WERI-Rb-1 (cell line): ENCODE data around the gene SLFNL1.
A peak's percentile ranks its signal among the peaks of the same experiment; 100 is the strongest.

Source experiments
- DNase-seq: peaks from one replicate; pipeline ENCODE4 v3.0.0-alpha.2; 2020
- H3K27ac ChIP-seq: fragments of 250-450 bp; sonication (Bioruptor Pico); 2 replicates; pipeline ENCODE4 v1.5.1; 2020; ENCODE audit warnings: mild to moderate bottlenecking, moderate library complexity
- H3K27me3 ChIP-seq: fragments of 250-450 bp; sonication (Bioruptor Pico); 2 replicates; pipeline ENCODE4 v1.5.1; 2021; ENCODE audit warnings: mild to moderate bottlenecking, low read depth, moderate library complexity; ENCODE audit not compliant: insufficient read depth, severe bottlenecking
- H3K36me3 ChIP-seq: fragments of 250-450 bp; sonication (Bioruptor Pico); 2 replicates; pipeline ENCODE4 v1.5.1; 2020; ENCODE audit warnings: mild to moderate bottlenecking, moderate library complexity
- H3K4me3 ChIP-seq: 2 replicates; pipeline ENCODE4 v1.5.1; 2011; ENCODE audit warnings: low read depth, mild to moderate bottlenecking, control low read depth, low read length
- H3K9me3 ChIP-seq: fragments of 250-450 bp; sonication (Bioruptor Pico); 2 replicates; pipeline ENCODE4 v1.5.1; 2021; ENCODE audit warnings: mild to moderate bottlenecking, moderate library complexity; ENCODE audit not compliant: severe bottlenecking
- TF ChIP-seq, protein P1 (sequence below): IDR thresholded peaks from 2 replicates; pipeline ENCODE4 v1.5.1; 2011; ENCODE audit warnings: low read depth, mild to moderate bottlenecking, control low read depth, inconsistent platforms, low read length

SLFNL1 gene

DNA sequence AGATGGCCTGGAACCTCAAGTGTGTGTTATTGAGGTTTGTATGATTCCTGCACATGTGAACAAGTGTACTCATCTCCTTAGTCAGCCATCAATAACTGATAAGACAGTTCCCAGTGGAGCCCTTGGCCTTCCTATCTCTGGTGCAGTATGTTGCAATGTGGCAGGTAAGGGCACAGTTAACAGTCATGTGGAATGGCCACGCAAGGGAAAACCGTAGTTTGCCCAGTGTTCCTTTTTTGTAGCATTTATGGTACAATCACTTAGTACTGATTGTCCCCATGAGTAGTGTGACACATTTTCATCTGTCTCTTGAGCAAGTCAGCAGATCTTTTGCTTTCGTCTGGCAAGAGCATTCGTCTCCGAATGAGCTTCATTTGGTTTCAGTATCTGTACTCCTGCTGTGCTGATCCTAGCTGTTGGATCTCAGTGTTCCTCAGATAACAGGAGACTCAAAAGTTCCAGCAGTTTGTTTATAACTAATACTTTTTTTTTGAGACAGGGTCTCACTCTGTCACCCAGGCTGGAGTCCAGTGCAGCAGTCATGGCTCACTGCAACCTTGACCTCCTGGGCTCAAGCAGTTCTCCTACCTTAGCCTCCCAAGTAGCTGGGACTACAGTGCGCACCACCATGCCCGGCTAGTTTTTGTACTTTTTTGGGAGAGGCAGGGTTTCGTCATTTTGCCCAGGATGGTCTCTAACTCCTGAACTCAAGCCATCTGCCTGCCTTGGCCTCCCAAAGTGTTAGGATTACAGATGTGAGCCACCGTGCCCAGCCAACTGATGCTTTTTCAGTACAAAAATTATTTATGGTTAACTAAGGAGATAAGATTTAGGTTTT lies 33.9 kb downstream of the SLFNL1 start:
- DNase-seq, result no peak
- no peak overlapping the region for H3K27ac ChIP-seq
- no peaks in the 10 kb centered on the region for H3K27me3 ChIP-seq
- H3K36me3 ChIP-seq, result peaks cover 98% of the 10 kb centered on the region
- TF ChIP-seq, protein P1, sequence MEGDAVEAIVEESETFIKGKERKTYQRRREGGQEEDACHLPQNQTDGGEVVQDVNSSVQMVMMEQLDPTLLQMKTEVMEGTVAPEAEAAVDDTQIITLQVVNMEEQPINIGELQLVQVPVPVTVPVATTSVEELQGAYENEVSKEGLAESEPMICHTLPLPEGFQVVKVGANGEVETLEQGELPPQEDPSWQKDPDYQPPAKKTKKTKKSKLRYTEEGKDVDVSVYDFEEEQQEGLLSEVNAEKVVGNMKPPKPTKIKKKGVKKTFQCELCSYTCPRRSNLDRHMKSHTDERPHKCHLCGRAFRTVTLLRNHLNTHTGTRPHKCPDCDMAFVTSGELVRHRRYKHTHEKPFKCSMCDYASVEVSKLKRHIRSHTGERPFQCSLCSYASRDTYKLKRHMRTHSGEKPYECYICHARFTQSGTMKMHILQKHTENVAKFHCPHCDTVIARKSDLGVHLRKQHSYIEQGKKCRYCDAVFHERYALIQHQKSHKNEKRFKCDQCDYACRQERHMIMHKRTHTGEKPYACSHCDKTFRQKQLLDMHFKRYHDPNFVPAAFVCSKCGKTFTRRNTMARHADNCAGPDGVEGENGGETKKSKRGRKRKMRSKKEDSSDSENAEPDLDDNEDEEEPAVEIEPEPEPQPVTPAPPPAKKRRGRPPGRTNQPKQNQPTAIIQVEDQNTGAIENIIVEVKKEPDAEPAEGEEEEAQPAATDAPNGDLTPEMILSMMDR, result no peak
- H3K9me3 ChIP-seq, result no peaks in the 10 kb centered on the region
- H3K4me3 ChIP-seq, result no peak overlapping the region

DNA sequence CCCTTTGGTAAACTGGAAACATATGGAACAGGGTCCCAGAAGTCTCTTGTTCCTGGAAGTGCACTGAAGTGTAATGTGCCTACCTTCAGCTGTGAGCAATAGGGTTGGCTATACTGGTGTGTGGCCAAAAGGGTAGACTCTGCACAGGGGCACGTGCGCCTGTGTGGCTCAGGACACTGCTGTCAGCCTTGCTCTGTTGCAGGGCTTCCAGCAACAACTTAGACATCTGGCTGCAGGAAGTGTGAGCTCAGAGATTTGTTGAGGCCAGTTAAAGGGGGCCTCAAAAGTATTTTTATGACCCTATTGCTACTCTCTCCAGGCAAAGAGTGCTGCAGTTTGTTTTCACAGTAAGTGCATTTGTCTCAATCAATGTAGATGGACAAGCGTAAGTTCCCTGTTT lies 34.6 kb downstream of the SLFNL1 start:
- Histone ChIP-seq H3K27ac (no peak overlapping the region), H3K36me3 (peaks cover 98% of the 10 kb centered on the region)
- TF ChIP-seq, protein P1, result no peak

DNA sequence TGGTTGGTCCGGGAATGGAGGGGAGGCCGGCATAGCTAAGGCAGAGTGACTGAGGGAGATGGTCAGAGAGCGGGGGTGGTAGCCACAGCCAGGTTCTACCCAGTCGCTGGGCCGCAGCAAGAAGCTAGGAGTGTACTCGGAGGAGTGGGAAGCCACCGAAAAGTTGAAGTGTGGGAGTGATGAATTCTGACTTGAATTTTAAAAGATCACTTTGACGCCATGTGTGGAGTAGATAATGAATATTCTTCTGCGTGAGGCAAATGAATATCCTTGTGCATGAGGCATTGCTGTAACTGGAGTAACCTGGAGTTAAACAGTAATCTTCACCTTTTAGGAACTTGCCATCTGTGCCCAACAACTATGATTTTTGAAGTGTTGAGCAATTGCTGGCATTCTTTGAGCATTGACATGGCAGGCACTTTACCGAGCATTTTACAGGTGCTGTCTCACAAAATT lies 35.2 kb downstream of the SLFNL1 start:
- peaks cover 96% of the 10 kb centered on the region for H3K36me3 ChIP-seq
- H3K27me3 ChIP-seq, result no peaks in the 10 kb centered on the region
- no peaks in the 10 kb centered on the region for H3K9me3 ChIP-seq
- H3K4me3 ChIP-seq, result no peak overlapping the region
- H3K27ac ChIP-seq, result no peak overlapping the region
- DNase-seq, result no peak
- TF ChIP-seq, protein P1, result no peak

More for the DNA sequence above, 34.6 kb downstream of the SLFNL1 start:
- DNase-seq, result no peak
- no peak overlapping the region for H3K4me3 ChIP-seq
- H3K27me3 ChIP-seq, result no peaks in the 10 kb centered on the region
- H3K9me3 ChIP-seq, result no peaks in the 10 kb centered on the region

DNA sequence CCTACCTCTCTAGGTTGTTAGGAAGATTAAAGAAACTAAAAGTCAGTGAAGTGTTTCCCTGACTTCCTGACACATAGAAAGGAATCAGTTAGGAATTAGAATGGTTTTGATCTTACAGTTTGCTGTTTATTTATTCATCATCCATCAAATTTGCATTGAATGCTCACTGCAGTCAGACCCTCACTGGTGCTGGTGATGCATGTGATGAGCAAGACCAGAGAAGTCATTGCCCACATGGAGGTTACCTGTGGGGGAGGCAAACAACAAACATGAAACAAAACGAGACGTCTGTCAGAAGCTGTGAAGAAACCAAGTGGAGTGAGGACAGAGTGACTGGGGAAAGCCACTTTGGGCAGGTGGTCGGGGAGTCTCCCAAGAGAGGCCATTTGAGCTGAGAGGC lies 35.6 kb downstream of the SLFNL1 start:
- no peak for DNase-seq
- Histone ChIP-seq H3K27me3 (no peaks in the 10 kb centered on the region), H3K27ac (peak overlapping the region; percentile 15; the same call in 1 of the 2 replicates), H3K4me3 (no peak overlapping the region), H3K9me3 (no peaks in the 10 kb centered on the region), H3K36me3 (peaks cover 96% of the 10 kb centered on the region)
- TF ChIP-seq, protein P1, result no peak

DNA sequence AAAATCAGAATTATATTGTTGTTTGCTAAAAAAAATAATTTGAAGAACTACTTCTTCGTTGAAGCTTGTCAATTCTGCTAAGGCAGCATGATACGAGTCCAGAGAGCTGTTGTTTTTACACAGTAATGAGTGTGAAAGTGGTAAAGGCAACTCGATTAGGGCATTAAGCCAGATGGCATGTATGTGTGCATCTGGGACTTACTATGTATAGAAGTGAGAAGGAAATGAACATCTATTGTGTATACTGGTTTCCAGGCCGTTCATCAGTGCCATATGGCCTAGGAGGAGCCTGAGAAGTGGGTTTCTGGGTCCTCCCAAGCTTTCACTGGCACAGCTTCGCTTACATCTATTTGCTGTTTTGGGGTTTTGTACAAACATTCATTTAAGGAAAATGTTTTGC lies 36.4 kb downstream of the SLFNL1 start:
- no peaks in the 10 kb centered on the region for H3K9me3 ChIP-seq
- H3K27ac ChIP-seq, result 0 out of 2 replicates have a peak overlapping the region, but pooled peaks have one; percentile 9
- TF ChIP-seq, protein P1, result no peak
- H3K4me3 ChIP-seq, result no peak overlapping the region
- DNase-seq, result no peak
- peaks cover 96% of the 10 kb centered on the region for H3K36me3 ChIP-seq
- H3K27me3 ChIP-seq, result no peaks in the 10 kb centered on the region

DNA sequence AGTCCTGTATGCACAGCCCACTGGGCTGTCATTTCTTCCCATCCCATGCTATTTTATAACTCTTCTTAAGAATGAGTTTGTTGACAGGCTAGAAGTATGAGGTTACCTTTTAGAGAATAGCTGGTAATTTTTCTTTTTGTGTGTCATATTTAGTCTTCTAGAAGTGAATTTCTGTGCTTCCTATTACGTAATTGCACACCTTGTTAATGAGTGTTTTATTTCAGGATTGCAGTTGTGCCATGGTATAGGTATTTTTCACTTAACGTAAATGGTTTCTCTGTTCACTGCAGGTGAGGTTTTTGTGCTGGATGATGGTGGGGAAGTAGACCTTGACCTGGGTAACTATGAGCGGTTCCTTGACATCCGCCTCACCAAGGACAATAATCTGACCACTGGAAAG lies 37.0 kb downstream of the SLFNL1 start:
- TF ChIP-seq, protein P1, result no peak
- peaks cover 92% of the 10 kb centered on the region for H3K36me3 ChIP-seq
- no peak for DNase-seq
- H3K27ac ChIP-seq, result no peak overlapping the region
- no peaks in the 10 kb centered on the region for H3K9me3 ChIP-seq
- no peak overlapping the region for H3K4me3 ChIP-seq
- no peaks in the 10 kb centered on the region for H3K27me3 ChIP-seq
